HL-60 (cell line): ENCODE measurements around the gene KCNF1.

Experiments used
- DNase-seq, 2 experiments: peaks; one replicate each; pipeline ENCODE4 v3.0.0-alpha.2; 2010 to 2020; ENCODE audit warnings: low read depth in 1 of 2, low spot score in 1 of 2
- H3K27ac ChIP-seq: fragments of 250-450 bp; sonication (Bioruptor Pico); replicated peaks from 2 replicates; pipeline ENCODE4 v1.5.1; 2020; ENCODE audit warnings: mild to moderate bottlenecking, moderate library complexity
- H3K27me3 ChIP-seq: fragments of 250-450 bp; sonication (Bioruptor Pico); 2 replicates; pipeline ENCODE4 v1.5.1; 2021; ENCODE audit warnings: mild to moderate bottlenecking, moderate library complexity; ENCODE audit not compliant: insufficient read depth, poor library complexity, severe bottlenecking
- H3K4me3 ChIP-seq: replicated peaks from 2 replicates; pipeline ENCODE4 v1.5.1; 2011; ENCODE audit warnings: mild to moderate bottlenecking, control low read depth, low read length; ENCODE audit not compliant: insufficient read depth
- CTCF ChIP-seq: IDR thresholded peaks from one replicate; pipeline ENCODE4 v1.5.1; 2011; ENCODE audit warnings: low read length, control low read depth, inconsistent platforms; ENCODE audit not compliant: insufficient read depth
- GABPA ChIP-seq: IDR thresholded peaks from 2 replicates; pipeline ENCODE4 v1.6.1; 2012; ENCODE audit warnings: low read depth
- POLR2AphosphoS5 ChIP-seq: IDR thresholded peaks from 2 replicates; pipeline ENCODE4 v1.6.1; 2012; ENCODE audit warnings: low read depth
- REST ChIP-seq: IDR thresholded peaks from 2 replicates; pipeline ENCODE4 v1.6.1; 2012; ENCODE audit warnings: low read depth; ENCODE audit not compliant: insufficient replicate concordance
- SPI1 ChIP-seq: IDR thresholded peaks from 2 replicates; pipeline ENCODE4 v1.6.1; 2012; ENCODE audit warnings: low read depth, mild to moderate bottlenecking, borderline replicate concordance

The KCNF1 gene

GRCh38 chr2:10906926-10907625 is 4.7 kb upstream of the KCNF1 start:
- DNase-seq, result no peak
- H3K27me3 ChIP-seq, result peaks cover 22% of the 10 kb centered on the region
- no peak overlapping the region for H3K27ac ChIP-seq
- H3K4me3 ChIP-seq, result no peak overlapping the region
- no peak for TF ChIP-seq REST
- no peak for TF ChIP-seq SPI1
- TF ChIP-seq CTCF, result no peak
- TF ChIP-seq GABPA, result no peak
- TF ChIP-seq POLR2AphosphoS5, result no peak

- Histone ChIP-seq H3K4me3 (no peak overlapping the region), H3K27me3 (peaks cover 31% of the 10 kb centered on the region), H3K27ac (no peak overlapping the region)
- TF ChIP-seq CTCF, result no peak
- TF ChIP-seq SPI1, result no peak
- TF ChIP-seq POLR2AphosphoS5, result no peak
- TF ChIP-seq REST, result no peak
- TF ChIP-seq GABPA, result no peak
- no peak for DNase-seq
Observed at GRCh38 chr2:10908195-10908594, 3.5 kb upstream of the KCNF1 start.

GRCh38 chr2:10909050-10909995 is 2.4 kb upstream of the KCNF1 start:
- H3K27ac ChIP-seq, result no peak overlapping the region
- TF ChIP-seq SPI1 (no peak), CTCF (peak; percentile 1)
- DNase-seq, result no peak
- no peak overlapping the region for H3K4me3 ChIP-seq
- peaks cover 35% of the 10 kb centered on the region for H3K27me3 ChIP-seq
